Left ventricle myocardium inferior (tissue), 1 donor: ENCODE data around the gene MALT1. TPM values are rescaled to one million over a fixed set of nuclear protein-coding genes. Genes with fewer than 3 reads are reported as not detected.

Experiments used
- DNase-seq: peaks from one replicate; pipeline ENCODE4 v3.0.0-alpha.2; 2020
- H3K27ac ChIP-seq: fragments of 200-600 bp; replicated peaks from 2 replicates; pipeline ENCODE4 v1.8.0; 2021
- H3K27me3 ChIP-seq: fragments of 200-600 bp; 2 replicates; pipeline ENCODE4 v1.8.0; 2021; ENCODE audit warnings: low read depth
- H3K36me3 ChIP-seq: fragments of 200-600 bp; 2 replicates; pipeline ENCODE4 v1.8.0; 2021
- H3K4me1 ChIP-seq: fragments of 200-600 bp; 2 replicates; pipeline ENCODE4 v1.8.0; 2021
- H3K4me3 ChIP-seq: fragments of 200-600 bp; 2 replicates; pipeline ENCODE4 v1.8.0; 2021; ENCODE audit warnings: mild to moderate bottlenecking, moderate library complexity
- H3K9me3 ChIP-seq: fragments of 200-600 bp; replicated peaks from 2 replicates; pipeline ENCODE4 v1.8.0; 2021
- CTCF ChIP-seq: fragments of 200-600 bp; IDR thresholded peaks from 2 replicates; pipeline ENCODE4 v1.8.0; 2021; ENCODE audit warnings: antibody characterized with exemption, mild to moderate bottlenecking, borderline replicate concordance
- intact Hi-C: fragments of 100-400 bp; cut with micrococcal nuclease; formaldehyde crosslinking; loops from one replicate; pipeline ENCODE4 v1.11.0; 2022
- total RNA-seq: library from RNA; stranded (reverse); fragmentation: NEBNext Ultra II Directional; extraction: Animal tissue kit (Norgen Biotek cat#: 25700); gene quantifications from one replicate; pipeline ENCODE4 v1.2.1, GENCODE V29; 2021
- donor health status: DM: no; HTN: yes; CAD: no; lungs with severe emphysema.

MALT1 gene
- total RNA-seq, 1 donor from 2014 or later, result 8.6 TPM

GRCh38 chr18:58716060-58716756 lies 44.9 kb downstream of the MALT1 start:
- Histone ChIP-seq H3K27me3 (no peaks in the 10 kb centered on the region), H3K36me3 (peaks cover 17% of the 10 kb centered on the region), H3K4me3 (no peak overlapping the region), H3K4me1 (no peaks in the 10 kb centered on the region), H3K9me3 (no peaks in the 10 kb centered on the region), H3K27ac (no peak overlapping the region)
- no peak for DNase-seq
- TF ChIP-seq CTCF, result no peak
- intact Hi-C loops, result no loop called here

- Histone ChIP-seq H3K27ac (peak overlapping the region; percentile 80), H3K4me3 (no peak overlapping the region), H3K36me3 (peaks cover 26% of the 10 kb centered on the region), H3K4me1 (peaks cover 24% of the 10 kb centered on the region), H3K9me3 (no peaks in the 10 kb centered on the region), H3K27me3 (no peaks in the 10 kb centered on the region)
- peak; percentile 66 for DNase-seq
- no peak for TF ChIP-seq CTCF
- intact Hi-C loops, result no loop called here
These were observed 50.4 kb downstream of the MALT1 start for GRCh38 chr18:58721566-58722239.

DNA sequence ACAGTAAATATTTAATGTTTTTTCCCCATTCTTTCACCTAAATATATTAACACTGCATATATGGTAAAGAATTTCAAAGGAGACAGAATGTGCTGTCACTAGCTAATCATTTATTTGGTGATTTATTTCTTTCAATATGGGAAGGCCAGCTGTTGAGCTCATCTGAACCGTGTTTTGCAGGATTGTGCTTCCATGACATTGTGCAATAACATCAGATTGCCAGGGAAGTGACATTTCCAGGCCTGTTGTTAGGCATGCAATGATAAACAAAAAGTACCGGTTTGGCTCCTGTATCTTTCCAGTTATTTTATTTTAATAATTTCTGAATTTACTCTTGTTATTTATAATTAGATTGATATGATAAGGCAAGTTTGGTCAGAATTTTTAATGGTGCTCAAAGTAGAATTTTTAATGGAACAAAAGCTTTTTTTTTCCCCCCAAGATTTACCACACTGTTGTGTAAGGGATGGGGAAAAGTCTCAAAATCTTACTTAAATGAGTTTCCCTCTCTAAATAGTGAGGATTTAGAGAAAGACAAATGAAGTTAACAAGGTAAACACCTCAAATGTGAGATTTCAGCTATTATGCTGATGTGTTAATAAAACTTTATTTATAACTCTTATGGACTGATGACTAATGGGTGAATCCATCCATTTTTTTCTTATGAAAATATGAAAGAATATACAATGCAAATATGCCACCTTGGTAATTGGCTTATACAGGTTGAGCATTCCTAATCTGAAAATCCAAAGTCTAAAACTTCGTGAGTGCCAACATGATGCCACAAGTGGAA lies 52.7 kb downstream of the MALT1 start:
- H3K27ac ChIP-seq, result peak overlapping the region; percentile 62
- no peak for DNase-seq
- H3K9me3 ChIP-seq, result no peaks in the 10 kb centered on the region
- peaks cover 14% of the 10 kb centered on the region for H3K36me3 ChIP-seq
- no peaks in the 10 kb centered on the region for H3K27me3 ChIP-seq
- intact Hi-C loops, result no loop called here
- no peak for TF ChIP-seq CTCF
- no peak overlapping the region for H3K4me3 ChIP-seq
- H3K4me1 ChIP-seq, result peaks cover 24% of the 10 kb centered on the region

DNA sequence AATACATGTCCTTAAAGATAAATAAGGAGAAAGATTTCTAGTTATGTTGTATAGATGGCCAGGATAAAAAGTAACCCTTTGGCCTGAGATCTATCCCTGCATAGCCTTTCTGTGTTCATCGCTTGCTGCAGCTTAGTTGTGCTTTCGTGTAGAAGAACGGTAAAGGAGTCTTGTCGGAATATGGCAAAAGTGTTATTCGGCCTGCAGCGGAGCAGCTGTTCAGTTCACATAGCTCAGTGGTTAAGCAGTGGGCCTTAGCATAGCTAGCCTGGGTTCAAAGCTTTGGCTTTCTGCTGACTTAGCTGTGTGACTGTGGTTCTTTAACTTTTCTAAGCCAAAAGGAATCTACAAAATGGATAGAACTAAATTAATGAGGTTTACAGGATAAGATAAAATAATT lies 55.4 kb downstream of the MALT1 start:
- intact Hi-C loops, result no loop called here
- Histone ChIP-seq H3K4me1 (peaks cover 24% of the 10 kb centered on the region), H3K36me3 (peaks cover 14% of the 10 kb centered on the region), H3K27me3 (no peaks in the 10 kb centered on the region), H3K9me3 (no peaks in the 10 kb centered on the region), H3K4me3 (no peak overlapping the region), H3K27ac (no peak overlapping the region)
- no peak for DNase-seq
- no peak for TF ChIP-seq CTCF

DNA sequence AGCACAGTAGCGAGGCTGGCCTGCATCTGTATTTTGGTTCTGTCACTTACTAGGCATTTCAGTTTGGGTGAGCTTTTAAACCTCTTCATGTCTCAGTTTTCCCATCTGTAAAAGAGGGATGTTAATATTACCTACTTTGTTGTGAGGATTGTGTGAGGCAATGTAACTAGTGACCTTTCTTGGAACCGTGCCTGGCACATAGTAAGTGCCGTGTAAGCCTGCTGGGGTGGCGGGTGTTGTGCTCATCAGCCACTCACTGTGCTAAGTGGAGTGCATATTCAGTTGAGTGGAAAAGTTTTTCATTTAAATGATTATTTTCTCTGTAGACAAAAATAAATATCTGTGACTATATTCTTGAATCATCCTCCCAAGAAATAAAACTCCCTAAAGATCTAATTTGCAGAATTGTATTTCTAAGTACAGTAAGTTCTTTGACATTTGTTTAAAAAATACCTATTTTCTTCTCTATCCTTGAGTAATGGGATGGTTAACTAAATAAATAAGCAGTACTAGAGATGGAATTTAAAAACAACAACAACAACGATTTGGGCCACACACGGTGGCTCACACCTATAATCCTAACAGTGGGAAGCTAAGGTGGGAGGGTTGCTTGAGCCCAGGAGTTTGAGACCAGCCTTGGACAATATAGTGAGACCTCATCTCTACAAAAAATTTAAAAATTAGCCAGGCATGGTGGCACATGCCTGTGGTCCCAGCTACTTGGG lies 56.7 kb downstream of the MALT1 start:
- Histone ChIP-seq H3K4me3 (no peak overlapping the region), H3K4me1 (peaks cover 14% of the 10 kb centered on the region)
- DNase-seq, result peak; percentile 23

More for the DNA sequence above, 56.7 kb downstream of the MALT1 start:
- peaks cover 18% of the 10 kb centered on the region for H3K36me3 ChIP-seq
- no peak overlapping the region for H3K27ac ChIP-seq
- no peaks in the 10 kb centered on the region for H3K27me3 ChIP-seq
- intact Hi-C loops, result no loop called here
- TF ChIP-seq CTCF, result no peak
- H3K9me3 ChIP-seq, result no peaks in the 10 kb centered on the region
